ENCODE data around the gene NT5C.
"Not testable (repeated sequence)": the region's sequence is repeated elsewhere in the genome, so short reads cannot be mapped to it uniquely, and the experiment has no call there.

Gene NT5C

DNA sequence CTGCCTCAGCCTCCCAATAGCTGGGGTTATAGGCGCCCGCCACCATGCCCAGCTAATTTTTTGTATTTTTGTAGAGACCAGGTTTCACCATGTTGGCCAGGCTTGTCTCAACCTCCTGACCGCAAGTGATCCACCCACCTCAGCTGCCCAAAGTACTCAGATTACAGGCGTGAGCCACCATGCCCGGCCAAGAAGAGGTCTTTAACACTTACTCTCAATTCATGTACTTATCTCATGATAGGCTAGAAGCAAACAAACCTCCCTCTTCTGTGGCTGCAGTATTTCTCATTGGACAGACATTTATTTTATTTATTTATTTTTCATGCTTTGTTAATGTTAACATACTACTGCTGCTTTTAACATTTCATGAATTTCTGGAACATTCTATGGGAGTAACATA lies 7.0 kb upstream of the NT5C start:
- Histone ChIP-seq H3K4me1 (ENCODE audit: insufficient read depth, low read length, poor library complexity, severe bottlenecking) (peaks cover 21% of the 10 kb centered on the region), H3K4me2 (ENCODE audit: low read depth, low read length, poor library complexity, severe bottlenecking) (no peak overlapping the region), H3K36me3 (ENCODE audit: insufficient read depth, low read length) (peaks cover 70% of the 10 kb centered on the region; the same call in 1 of the 2 replicates), H3K9ac (ENCODE audit: low read depth, low read length, poor library complexity, severe bottlenecking) (no peak overlapping the region), H3K79me2 (ENCODE audit: insufficient read depth, low read length) (peaks cover 74% of the 10 kb centered on the region), H4K20me1 (ENCODE audit: insufficient read depth, low read length, poor library complexity, severe bottlenecking) (peaks cover 42% of the 10 kb centered on the region), H2AFZ (ENCODE audit: low read length) (no peak overlapping the region), H3K4me3 (ENCODE audit: low read length, poor library complexity, severe bottlenecking) (no peak overlapping the region), H3K9me2 (replicated peaks; ENCODE audit: low read depth, low read length) (no peaks in the 10 kb centered on the region), H3F3A (ENCODE audit: low read depth) (peaks cover 29% of the 10 kb centered on the region; the same call in 1 of the 2 replicates), H3K27me3 (ENCODE audit: insufficient read depth, low read length, poor library complexity, severe bottlenecking) (no peaks in the 10 kb centered on the region), H3K9me3 (ENCODE audit: insufficient read depth, low read depth, low read length) (no peaks in the 10 kb centered on the region)
- TF ChIP-seq, protein P1, sequence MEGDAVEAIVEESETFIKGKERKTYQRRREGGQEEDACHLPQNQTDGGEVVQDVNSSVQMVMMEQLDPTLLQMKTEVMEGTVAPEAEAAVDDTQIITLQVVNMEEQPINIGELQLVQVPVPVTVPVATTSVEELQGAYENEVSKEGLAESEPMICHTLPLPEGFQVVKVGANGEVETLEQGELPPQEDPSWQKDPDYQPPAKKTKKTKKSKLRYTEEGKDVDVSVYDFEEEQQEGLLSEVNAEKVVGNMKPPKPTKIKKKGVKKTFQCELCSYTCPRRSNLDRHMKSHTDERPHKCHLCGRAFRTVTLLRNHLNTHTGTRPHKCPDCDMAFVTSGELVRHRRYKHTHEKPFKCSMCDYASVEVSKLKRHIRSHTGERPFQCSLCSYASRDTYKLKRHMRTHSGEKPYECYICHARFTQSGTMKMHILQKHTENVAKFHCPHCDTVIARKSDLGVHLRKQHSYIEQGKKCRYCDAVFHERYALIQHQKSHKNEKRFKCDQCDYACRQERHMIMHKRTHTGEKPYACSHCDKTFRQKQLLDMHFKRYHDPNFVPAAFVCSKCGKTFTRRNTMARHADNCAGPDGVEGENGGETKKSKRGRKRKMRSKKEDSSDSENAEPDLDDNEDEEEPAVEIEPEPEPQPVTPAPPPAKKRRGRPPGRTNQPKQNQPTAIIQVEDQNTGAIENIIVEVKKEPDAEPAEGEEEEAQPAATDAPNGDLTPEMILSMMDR (conservative IDR thresholded peaks at IDR 0.05; ENCODE audit: low read length): no peak
- no peak for TF ChIP-seq EZH2phosphoT487 (IDR thresholded peaks at IDR 0.05; ENCODE audit: borderline replicate concordance)

DNA sequence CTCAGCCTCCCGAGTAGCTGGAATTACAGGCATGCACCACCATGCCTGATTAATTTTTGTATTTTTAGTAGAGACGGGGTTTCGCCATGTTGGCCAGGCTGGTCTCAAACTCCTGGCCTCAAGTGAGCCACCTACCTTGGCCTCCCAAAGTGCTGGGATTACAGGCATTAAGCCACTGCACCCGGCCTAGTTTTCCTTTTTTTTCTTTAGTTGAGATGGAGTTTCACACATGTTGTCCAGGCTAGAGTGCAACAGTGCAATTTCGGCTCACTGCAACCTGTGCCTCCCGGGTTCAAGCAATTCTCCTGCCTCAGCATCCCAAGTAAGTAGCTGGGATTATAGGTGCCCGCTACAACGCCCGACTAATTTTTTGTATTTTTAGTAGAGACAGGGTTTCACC lies 6.2 kb upstream of the NT5C start:
- not testable (repeated sequence) for H3K4me2 ChIP-seq (ENCODE audit: low read depth, low read length, poor library complexity, severe bottlenecking); H3K9me3 ChIP-seq (ENCODE audit: insufficient read depth, low read depth, low read length); H3K4me3 ChIP-seq (ENCODE audit: low read length, poor library complexity, severe bottlenecking); H3K9me2 ChIP-seq (replicated peaks; ENCODE audit: low read depth, low read length); H3K9ac ChIP-seq (ENCODE audit: low read depth, low read length, poor library complexity, severe bottlenecking); H2AFZ ChIP-seq (ENCODE audit: low read length); H3K27me3 ChIP-seq (ENCODE audit: insufficient read depth, low read length, poor library complexity, severe bottlenecking)
- Histone ChIP-seq H3K4me1 (ENCODE audit: insufficient read depth, low read length, poor library complexity, severe bottlenecking) (peaks cover 21% of the 10 kb centered on the region), H3F3A (ENCODE audit: low read depth) (peaks cover 32% of the 10 kb centered on the region; the same call in 1 of the 2 replicates), H3K36me3 (ENCODE audit: insufficient read depth, low read length) (peaks cover 63% of the 10 kb centered on the region; the same call in 1 of the 2 replicates), H3K79me2 (ENCODE audit: insufficient read depth, low read length) (peaks cover 72% of the 10 kb centered on the region), H4K20me1 (ENCODE audit: insufficient read depth, low read length, poor library complexity, severe bottlenecking) (peaks cover 37% of the 10 kb centered on the region)

DNA sequence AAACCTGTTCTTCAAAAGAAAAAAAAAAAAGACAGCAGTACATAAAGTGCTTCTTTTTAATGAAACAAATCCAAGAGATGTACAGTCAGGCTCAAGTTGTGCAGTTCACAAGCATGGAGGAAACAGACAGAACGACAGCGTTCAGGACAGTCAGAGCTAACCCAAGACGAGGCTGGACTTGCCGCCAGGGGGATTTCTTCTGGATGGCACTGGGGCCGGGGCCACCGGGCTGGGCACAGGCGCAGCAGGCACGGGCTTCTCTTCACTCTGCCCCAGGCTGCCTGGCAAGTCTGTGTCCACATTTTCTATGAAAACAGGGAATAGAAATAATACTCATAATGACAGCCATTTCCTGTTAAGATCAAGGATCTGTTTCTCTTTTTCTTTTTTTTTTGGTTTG lies 4.4 kb upstream of the NT5C start:
- Histone ChIP-seq H3K9me2 (replicated peaks; ENCODE audit: low read depth, low read length) (no peaks in the 10 kb centered on the region), H3K79me2 (ENCODE audit: insufficient read depth, low read length) (peaks cover 66% of the 10 kb centered on the region), H3K4me1 (ENCODE audit: insufficient read depth, low read length, poor library complexity, severe bottlenecking) (peaks cover 17% of the 10 kb centered on the region), H3K9ac (ENCODE audit: low read depth, low read length, poor library complexity, severe bottlenecking) (no peak overlapping the region), H2AFZ (ENCODE audit: low read length) (no peak overlapping the region), H4K20me1 (ENCODE audit: insufficient read depth, low read length, poor library complexity, severe bottlenecking) (peaks cover 37% of the 10 kb centered on the region), H3F3A (ENCODE audit: low read depth) (peaks cover 24% of the 10 kb centered on the region; the same call in 1 of the 2 replicates), H3K36me3 (ENCODE audit: insufficient read depth, low read length) (peaks cover 49% of the 10 kb centered on the region; the same call in 1 of the 2 replicates), H3K27me3 (ENCODE audit: insufficient read depth, low read length, poor library complexity, severe bottlenecking) (no peaks in the 10 kb centered on the region), H3K4me3 (ENCODE audit: low read length, poor library complexity, severe bottlenecking) (no peak overlapping the region), H3K4me2 (ENCODE audit: low read depth, low read length, poor library complexity, severe bottlenecking) (no peak overlapping the region), H3K9me3 (ENCODE audit: insufficient read depth, low read depth, low read length) (no peaks in the 10 kb centered on the region)
- TF ChIP-seq EZH2phosphoT487 (IDR thresholded peaks at IDR 0.05; ENCODE audit: borderline replicate concordance): no peak
- TF ChIP-seq, protein P1 (conservative IDR thresholded peaks at IDR 0.05; ENCODE audit: low read length): no peak

DNA sequence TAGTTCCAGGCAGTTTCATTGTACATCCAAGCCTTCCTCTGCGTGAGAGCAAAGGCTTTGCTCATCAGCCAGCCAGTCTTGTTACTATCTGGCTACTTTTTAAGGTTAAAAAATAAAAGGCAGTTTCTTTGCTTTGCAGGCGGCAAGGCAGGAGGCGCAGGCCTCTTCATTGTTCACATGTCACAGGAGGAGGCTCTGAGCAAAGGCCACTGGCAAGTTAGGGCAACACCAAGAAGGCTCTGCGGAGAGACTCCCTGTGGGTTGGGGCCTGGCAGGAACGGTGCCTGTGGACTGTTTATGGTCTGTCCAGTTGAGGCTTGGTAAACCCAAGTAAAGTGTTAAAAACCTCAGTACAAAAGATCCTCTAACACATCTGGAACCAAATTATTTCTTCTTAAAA lies 3.9 kb upstream of the NT5C start:
- Histone ChIP-seq H3K27me3 (ENCODE audit: insufficient read depth, low read length, poor library complexity, severe bottlenecking) (no peaks in the 10 kb centered on the region), H3K9ac (ENCODE audit: low read depth, low read length, poor library complexity, severe bottlenecking) (no peak overlapping the region), H3K9me3 (ENCODE audit: insufficient read depth, low read depth, low read length) (no peaks in the 10 kb centered on the region), H3K4me2 (ENCODE audit: low read depth, low read length, poor library complexity, severe bottlenecking) (no peak overlapping the region), H3K4me1 (ENCODE audit: insufficient read depth, low read length, poor library complexity, severe bottlenecking) (peaks cover 13% of the 10 kb centered on the region), H2AFZ (ENCODE audit: low read length) (no peak overlapping the region), H3F3A (ENCODE audit: low read depth) (peaks cover 24% of the 10 kb centered on the region; the same call in 1 of the 2 replicates), H4K20me1 (ENCODE audit: insufficient read depth, low read length, poor library complexity, severe bottlenecking) (peaks cover 37% of the 10 kb centered on the region), H3K79me2 (ENCODE audit: insufficient read depth, low read length) (peaks cover 66% of the 10 kb centered on the region), H3K36me3 (ENCODE audit: insufficient read depth, low read length) (peaks cover 44% of the 10 kb centered on the region; the same call in 1 of the 2 replicates), H3K9me2 (replicated peaks; ENCODE audit: low read depth, low read length) (no peaks in the 10 kb centered on the region), H3K4me3 (ENCODE audit: low read length, poor library complexity, severe bottlenecking) (no peak overlapping the region)
- TF ChIP-seq EZH2phosphoT487 (IDR thresholded peaks at IDR 0.05; ENCODE audit: borderline replicate concordance): no peak
- TF ChIP-seq, protein P1 (conservative IDR thresholded peaks at IDR 0.05; ENCODE audit: low read length): no peak

DNA sequence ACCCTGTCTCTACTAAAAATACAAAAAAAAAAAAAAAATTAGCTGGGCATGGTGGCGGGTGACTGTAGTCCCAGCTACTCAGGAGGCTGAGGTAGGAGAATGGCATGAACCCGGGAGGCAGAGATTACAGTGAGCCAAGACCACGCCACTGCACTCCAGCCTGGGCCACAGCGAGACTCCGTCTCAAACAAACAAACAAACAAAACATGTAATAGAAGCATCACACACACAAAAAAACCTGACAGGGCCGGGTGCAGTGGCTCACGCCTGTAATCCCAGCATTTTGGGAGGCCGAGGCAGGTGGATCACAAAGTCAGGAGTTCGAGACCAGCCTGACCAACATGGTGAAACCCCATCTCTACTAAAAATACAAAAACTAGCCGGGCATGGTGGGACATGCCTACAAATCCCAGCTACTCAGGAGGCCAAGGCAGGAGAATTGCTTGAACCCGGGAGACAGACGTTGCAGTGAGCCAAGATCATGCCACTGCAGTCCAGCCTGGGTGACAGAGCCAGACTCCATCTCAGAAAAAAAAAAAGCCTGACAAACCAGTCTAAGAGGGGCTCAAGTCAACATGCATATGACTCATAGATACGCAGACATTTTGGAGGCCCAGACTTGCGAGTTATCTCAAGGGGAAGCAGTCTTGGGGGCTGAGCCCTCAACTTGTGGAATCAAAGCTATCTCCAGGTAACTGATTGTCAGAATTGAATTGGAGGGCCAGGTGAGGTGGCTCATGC lies 2.2 kb upstream of the NT5C start:
- H2AFZ ChIP-seq (ENCODE audit: low read length); H3K4me3 ChIP-seq (ENCODE audit: low read length, poor library complexity, severe bottlenecking); H3K27me3 ChIP-seq (ENCODE audit: insufficient read depth, low read length, poor library complexity, severe bottlenecking); H3K9me3 ChIP-seq (ENCODE audit: insufficient read depth, low read depth, low read length); H3K4me2 ChIP-seq (ENCODE audit: low read depth, low read length, poor library complexity, severe bottlenecking); H3K9me2 ChIP-seq (replicated peaks; ENCODE audit: low read depth, low read length); H3K9ac ChIP-seq (ENCODE audit: low read depth, low read length, poor library complexity, severe bottlenecking): not testable (repeated sequence)
- H3K36me3 ChIP-seq (ENCODE audit: insufficient read depth, low read length): peaks cover 32% of the 10 kb centered on the region; the same call in 1 of the 2 replicates
- H3F3A ChIP-seq (ENCODE audit: low read depth): peaks cover 24% of the 10 kb centered on the region; the same call in 1 of the 2 replicates
- peaks cover 60% of the 10 kb centered on the region for H3K79me2 ChIP-seq (ENCODE audit: insufficient read depth, low read length)
- peaks cover 12% of the 10 kb centered on the region for H3K4me1 ChIP-seq (ENCODE audit: insufficient read depth, low read length, poor library complexity, severe bottlenecking)
- peaks cover 38% of the 10 kb centered on the region for H4K20me1 ChIP-seq (ENCODE audit: insufficient read depth, low read length, poor library complexity, severe bottlenecking)
